ENCODE results near the gene CNR1.

- TF ChIP-seq CREM (CRISPR knock-in tag; IDR thresholded peaks at IDR 0.05) (no peak), CTCF (IDR thresholded peaks at IDR 0.05) (no peak), IRF1 (CRISPR knock-in tag; IDR thresholded peaks at IDR 0.05) (no peak), ATF2 (CRISPR knock-in tag; IDR thresholded peaks at IDR 0.05; ENCODE audit: borderline replicate concordance, low read depth) (no peak), ZNF232 (CRISPR knock-in tag; IDR thresholded peaks at IDR 0.05) (no peak), CBFB (CRISPR knock-in tag; IDR thresholded peaks at IDR 0.05; ENCODE audit: low read depth) (no peak), AFF4 (CRISPR knock-in tag; IDR thresholded peaks at IDR 0.05; ENCODE audit: borderline replicate concordance) (no peak), ETV6 (CRISPR knock-in tag; IDR thresholded peaks at IDR 0.05) (no peak), CREB1 (CRISPR knock-in tag; IDR thresholded peaks at IDR 0.05) (no peak), EMX1 (CRISPR knock-in tag; IDR thresholded peaks at IDR 0.05) (no peak), FOXP1 (CRISPR knock-in tag; IDR thresholded peaks at IDR 0.05; ENCODE audit: borderline replicate concordance) (no peak)
Observed at GRCh38 chr6:88164061-88164460, 2.1 kb downstream of the CNR1 start.

Data from WTC11 (cell line).